Calu3 (cell line): Measurements from ENCODE around the gene KCNJ2. TPM values are rescaled to one million over a fixed set of nuclear protein-coding genes. Genes with fewer than 3 reads are reported as not detected.

Experiments used
- BruUV-seq: library from RNA; stranded (reverse); fragments of 400-500 nt; replicated peaks from 2 replicates; lab custom pipeline; 2021; lab: Mats Ljungman, UMichigan
- CTCF ChIA-PET: fragments of 300-600 bp; sonication (Branson Sonifier 250); formaldehyde crosslinking; loops from one replicate; lab custom pipeline; 2022; ENCODE audit warnings: antibody characterized with exemption; lab: Charles Lee
- DNase-seq: peaks from one replicate; pipeline ENCODE4 v3.0.0; 2022
- H3K27ac Mint-ChIP-seq: one replicate; pipeline ENCODE4 v1.8.0; 2022; ENCODE audit warnings: mixed read lengths; ENCODE audit not compliant: unreplicated experiment
- H3K27me3 Mint-ChIP-seq: one replicate; pipeline ENCODE4 v1.8.0; 2022; ENCODE audit warnings: mixed read lengths; ENCODE audit not compliant: unreplicated experiment
- H3K36me3 Mint-ChIP-seq: one replicate; pipeline ENCODE4 v1.8.0; 2022; ENCODE audit warnings: mild to moderate bottlenecking, moderate library complexity, mixed read lengths; ENCODE audit not compliant: insufficient read depth, unreplicated experiment
- H3K4me1 Mint-ChIP-seq: one replicate; pipeline ENCODE4 v1.8.0; 2022; ENCODE audit warnings: mild to moderate bottlenecking, low read depth, mixed read lengths; ENCODE audit not compliant: unreplicated experiment
- H3K4me3 Mint-ChIP-seq: one replicate; pipeline ENCODE4 v1.8.0; 2022; ENCODE audit warnings: mild to moderate bottlenecking, low read depth, moderate library complexity, mixed read lengths; ENCODE audit not compliant: unreplicated experiment
- H3K9me3 Mint-ChIP-seq: one replicate; pipeline ENCODE4 v1.8.0; 2022; ENCODE audit warnings: low read depth, mixed read lengths; ENCODE audit not compliant: unreplicated experiment
- intact Hi-C: fragments of 100-400 bp; cut with micrococcal nuclease; formaldehyde crosslinking; loops from one replicate; pipeline ENCODE4 v1.10.0; 2022; ENCODE audit not compliant: unreplicated experiment
- total RNA-seq: library from RNA; stranded (reverse); gene quantifications from 2 replicates; pipeline ENCODE4 v1.2.3, GENCODE V29; 2022
- TF ChIP-seq, protein P1 (sequence below): fragments of 200-600 bp; IDR thresholded peaks from one replicate; pipeline ENCODE4 v1.8.0; 2022; ENCODE audit warnings: antibody characterized with exemption; ENCODE audit not compliant: unreplicated experiment

Gene KCNJ2
- total RNA-seq, 1 experiment from 2014 or later = not detected

DNA sequence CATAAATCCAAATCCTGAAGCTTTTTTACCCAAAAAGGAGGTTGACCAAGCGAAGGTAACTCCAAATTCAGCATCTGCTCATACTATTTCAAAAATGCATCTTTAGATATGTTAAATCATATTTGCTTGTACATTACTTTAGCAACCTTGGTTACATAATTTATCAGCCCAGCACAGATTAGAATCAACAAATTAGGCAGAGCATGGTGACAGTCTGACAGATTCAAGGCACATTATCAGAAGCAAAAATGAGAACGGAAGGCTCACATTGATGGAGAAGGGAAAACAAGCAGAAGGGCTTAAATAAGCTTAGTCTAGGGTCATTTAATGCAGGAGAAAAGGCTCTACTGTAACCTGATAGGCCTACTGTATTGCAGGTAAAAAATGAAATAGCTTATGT is 3.9 kb upstream of the KCNJ2 start:
- Mint-ChIP-seq H3K4me1 (peaks cover 18% of the 10 kb centered on the region), H3K27me3 (peaks cover 44% of the 10 kb centered on the region), H3K4me3 (no peak overlapping the region), H3K9me3 (no peaks in the 10 kb centered on the region), H3K27ac (no peak overlapping the region), H3K36me3 (peaks cover 12% of the 10 kb centered on the region)
- DNase-seq = no peak
- TF ChIP-seq, protein P1, sequence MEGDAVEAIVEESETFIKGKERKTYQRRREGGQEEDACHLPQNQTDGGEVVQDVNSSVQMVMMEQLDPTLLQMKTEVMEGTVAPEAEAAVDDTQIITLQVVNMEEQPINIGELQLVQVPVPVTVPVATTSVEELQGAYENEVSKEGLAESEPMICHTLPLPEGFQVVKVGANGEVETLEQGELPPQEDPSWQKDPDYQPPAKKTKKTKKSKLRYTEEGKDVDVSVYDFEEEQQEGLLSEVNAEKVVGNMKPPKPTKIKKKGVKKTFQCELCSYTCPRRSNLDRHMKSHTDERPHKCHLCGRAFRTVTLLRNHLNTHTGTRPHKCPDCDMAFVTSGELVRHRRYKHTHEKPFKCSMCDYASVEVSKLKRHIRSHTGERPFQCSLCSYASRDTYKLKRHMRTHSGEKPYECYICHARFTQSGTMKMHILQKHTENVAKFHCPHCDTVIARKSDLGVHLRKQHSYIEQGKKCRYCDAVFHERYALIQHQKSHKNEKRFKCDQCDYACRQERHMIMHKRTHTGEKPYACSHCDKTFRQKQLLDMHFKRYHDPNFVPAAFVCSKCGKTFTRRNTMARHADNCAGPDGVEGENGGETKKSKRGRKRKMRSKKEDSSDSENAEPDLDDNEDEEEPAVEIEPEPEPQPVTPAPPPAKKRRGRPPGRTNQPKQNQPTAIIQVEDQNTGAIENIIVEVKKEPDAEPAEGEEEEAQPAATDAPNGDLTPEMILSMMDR = no peak
- BruUV-seq = no TSS peak
- CTCF ChIA-PET = interaction anchor here (0.5 kb wide), 1 partner anchor 387 kb away, joined by 3 read pairs; no protein-coding TSS in a partner anchor
- intact Hi-C loops = loop anchor here (10.0 kb wide), 1 partner anchor 459 kb away; no protein-coding TSS in a partner anchor

DNA sequence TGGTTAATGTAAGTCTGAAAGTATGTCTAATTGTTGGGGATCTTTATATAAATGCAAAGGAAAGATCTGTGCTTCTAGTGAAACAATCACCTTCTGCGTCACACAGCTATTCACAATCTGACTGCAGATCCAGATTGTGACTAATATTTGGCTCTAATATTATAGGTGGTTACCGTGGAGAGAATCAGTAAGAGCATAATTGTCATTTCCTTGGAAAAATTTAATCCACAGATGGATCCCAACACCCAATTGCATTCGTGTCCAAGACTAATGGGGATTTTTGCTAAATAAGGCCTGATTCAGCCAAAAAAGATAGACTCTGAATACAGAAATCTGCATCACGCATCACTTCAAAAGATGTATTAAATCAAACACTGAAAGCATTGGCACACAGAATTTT is 2.7 kb upstream of the KCNJ2 start:
- Mint-ChIP-seq H3K9me3 (no peaks in the 10 kb centered on the region), H3K27ac (no peak overlapping the region), H3K36me3 (peaks cover 12% of the 10 kb centered on the region), H3K4me1 (peaks cover 18% of the 10 kb centered on the region), H3K4me3 (no peak overlapping the region), H3K27me3 (peaks cover 56% of the 10 kb centered on the region)
- BruUV-seq = no TSS peak
- DNase-seq = no peak
- CTCF ChIA-PET = no interaction called here
- TF ChIP-seq, protein P1 = no peak
- intact Hi-C loops = loop anchor here (10.0 kb wide), 1 partner anchor 458 kb away; no protein-coding TSS in a partner anchor

DNA sequence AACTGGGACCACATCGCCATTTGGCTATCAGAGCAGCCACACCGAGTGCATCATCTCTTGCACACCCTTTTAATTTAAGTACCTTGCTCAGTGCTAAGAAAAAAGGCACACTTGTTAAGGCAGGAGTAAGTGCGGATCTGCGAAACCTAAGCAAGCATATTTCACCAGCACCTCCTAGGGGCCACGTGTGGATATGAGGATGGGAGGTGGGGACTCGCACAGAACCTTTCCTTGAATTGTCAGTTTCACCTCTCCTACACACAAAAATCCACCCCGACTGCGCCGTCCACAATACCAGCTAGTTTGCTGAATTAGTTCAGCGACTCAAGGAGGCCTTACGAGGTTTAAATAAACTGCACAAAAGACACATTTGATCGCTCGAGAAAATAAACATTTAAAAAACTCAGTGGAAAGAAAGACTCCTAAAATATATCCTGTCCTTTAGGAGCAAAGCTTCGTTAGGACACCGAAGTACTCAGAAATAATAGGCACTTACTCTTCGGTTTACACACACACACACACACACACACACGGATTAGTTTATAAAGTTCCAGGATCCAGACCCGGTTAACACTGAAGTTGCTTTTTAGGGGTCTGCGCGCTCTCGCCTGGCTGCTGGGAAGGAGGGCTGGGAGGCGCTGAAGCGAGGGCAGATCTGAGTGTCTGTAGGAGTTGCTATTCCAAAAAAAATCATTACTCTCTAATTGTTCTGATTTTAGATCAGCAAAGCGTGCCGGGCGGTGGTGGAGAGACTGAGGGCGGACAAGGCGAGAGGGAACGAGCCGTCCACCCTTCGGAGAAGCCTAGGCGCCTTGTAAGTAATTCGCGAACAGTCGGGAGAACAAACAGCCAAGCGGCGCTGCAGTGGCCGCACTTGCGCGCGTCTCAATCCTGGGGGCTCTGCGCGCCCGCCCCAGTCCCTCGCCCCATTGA is 1.0 kb upstream of the KCNJ2 start:
- intact Hi-C loops = loop anchor here (10.0 kb wide), 1 partner anchor 456 kb away; no protein-coding TSS in a partner anchor
- DNase-seq = peak; percentile 37
- Mint-ChIP-seq H3K9me3 (no peaks in the 10 kb centered on the region), H3K27me3 (peaks cover 70% of the 10 kb centered on the region), H3K36me3 (peaks cover 12% of the 10 kb centered on the region), H3K4me1 (peaks cover 18% of the 10 kb centered on the region), H3K27ac (no peak overlapping the region), H3K4me3 (peak overlapping the region; percentile 67)
- CTCF ChIA-PET = interaction anchor here (0.6 to 0.7 kb wide), 2 partner anchors 24 to 599 kb away, joined by 3 to 4 read pairs; no protein-coding TSS in a partner anchor
- TF ChIP-seq, protein P1 = no peak
- BruUV-seq = no TSS peak

DNA sequence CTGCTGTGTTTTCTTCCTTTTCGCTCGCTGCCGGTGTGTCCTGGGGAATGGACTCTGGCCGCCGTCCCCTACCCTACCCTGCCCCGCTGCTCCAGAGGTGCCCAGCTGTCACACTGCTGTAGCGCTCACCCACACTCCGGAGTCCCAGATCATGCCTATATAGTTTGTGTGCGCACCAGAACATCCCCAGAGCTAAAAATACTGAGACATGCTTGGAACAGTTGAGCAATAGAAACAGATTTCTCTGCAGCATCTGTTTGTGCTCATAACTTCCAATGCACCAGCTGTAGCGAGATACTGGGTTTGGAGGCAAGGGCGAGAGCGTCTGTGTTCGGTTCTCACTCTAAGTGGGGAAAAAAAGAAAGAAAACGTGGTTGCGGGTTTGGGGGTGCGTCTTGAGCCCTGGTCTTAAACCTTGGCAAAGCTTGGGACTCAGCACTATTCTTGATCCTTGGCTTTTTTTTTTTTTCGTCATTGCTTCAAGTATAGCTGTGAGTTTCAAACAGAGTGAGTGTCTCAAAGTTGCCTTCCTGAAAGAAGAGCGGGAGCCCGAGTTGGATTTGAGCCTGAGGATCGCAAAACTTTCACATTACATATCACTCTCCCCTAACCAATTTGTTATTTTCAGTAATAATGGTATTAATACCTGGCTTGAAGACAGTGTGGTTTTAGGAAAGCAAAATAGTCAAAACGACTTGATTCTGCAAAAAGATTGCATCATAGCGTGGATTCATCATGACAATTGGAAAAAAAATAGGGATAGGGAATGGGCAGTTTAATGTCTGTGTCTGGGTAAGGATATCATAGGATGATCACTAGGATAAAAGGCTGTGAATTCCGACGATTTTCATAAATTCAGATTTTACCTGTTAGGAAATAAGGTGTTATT is 621 bp downstream of the KCNJ2 start:
- BruUV-seq = no TSS peak
- TF ChIP-seq, protein P1 = no peak
- peaks cover 70% of the 10 kb centered on the region for H3K27me3 Mint-ChIP-seq
- intact Hi-C loops = loop anchor here (10.0 kb wide), 1 partner anchor 455 kb away; no protein-coding TSS in a partner anchor
- no peak for DNase-seq
- CTCF ChIA-PET = interaction anchor here (0.6 kb wide), 1 partner anchor 10 kb away, joined by 4 read pairs; no protein-coding TSS in a partner anchor
- H3K36me3 Mint-ChIP-seq = peaks cover 12% of the 10 kb centered on the region
- H3K4me1 Mint-ChIP-seq = peaks cover 18% of the 10 kb centered on the region
- peak overlapping the region; percentile 67 for H3K4me3 Mint-ChIP-seq
- H3K27ac Mint-ChIP-seq = no peak overlapping the region
- no peaks in the 10 kb centered on the region for H3K9me3 Mint-ChIP-seq
